ENCODE measurements around the gene ENO1.

The ENO1 gene

DNA sequence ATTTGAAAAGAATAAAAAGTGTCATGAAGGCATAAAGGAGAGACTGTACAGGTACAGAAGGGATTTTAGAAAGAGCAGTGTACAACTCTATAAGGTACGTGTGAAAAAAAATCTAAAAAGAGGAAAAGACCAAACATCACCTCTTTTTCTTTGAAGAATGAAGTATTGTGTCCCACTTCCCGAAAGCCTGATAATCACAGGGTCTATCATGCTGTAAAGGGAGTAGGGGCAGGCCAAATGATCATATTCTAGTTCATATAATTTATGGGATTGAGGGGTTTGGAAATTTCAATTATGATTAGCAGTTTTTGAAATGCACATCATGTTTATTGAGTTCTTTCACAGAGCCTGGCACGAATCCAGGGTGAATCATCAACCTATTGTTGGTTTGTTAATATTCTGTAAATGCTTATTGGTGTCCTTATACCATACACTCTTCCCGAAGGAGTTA is 60.1 kb downstream of the ENO1 start:
- ATAC-seq: no peak
- TF ChIP-seq ISL1 (CRISPR knock-in tag; IDR thresholded peaks at IDR 0.05): no peak
- TF ChIP-seq, protein P1, sequence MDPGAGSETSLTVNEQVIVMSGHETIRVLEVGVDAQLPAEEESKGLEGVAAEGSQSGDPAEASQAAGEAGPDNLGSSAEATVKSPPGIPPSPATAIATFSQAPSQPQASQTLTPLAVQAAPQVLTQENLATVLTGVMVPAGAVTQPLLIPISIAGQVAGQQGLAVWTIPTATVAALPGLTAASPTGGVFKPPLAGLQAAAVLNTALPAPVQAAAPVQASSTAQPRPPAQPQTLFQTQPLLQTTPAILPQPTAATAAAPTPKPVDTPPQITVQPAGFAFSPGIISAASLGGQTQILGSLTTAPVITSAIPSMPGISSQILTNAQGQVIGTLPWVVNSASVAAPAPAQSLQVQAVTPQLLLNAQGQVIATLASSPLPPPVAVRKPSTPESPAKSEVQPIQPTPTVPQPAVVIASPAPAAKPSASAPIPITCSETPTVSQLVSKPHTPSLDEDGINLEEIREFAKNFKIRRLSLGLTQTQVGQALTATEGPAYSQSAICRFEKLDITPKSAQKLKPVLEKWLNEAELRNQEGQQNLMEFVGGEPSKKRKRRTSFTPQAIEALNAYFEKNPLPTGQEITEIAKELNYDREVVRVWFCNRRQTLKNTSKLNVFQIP (CRISPR knock-in tag; IDR thresholded peaks at IDR 0.05; ENCODE audit: borderline replicate concordance, low read depth): no peak
- no peak for TF ChIP-seq ZFP30 (CRISPR knock-in tag; IDR thresholded peaks at IDR 0.05)
- TF ChIP-seq ZNF70 (CRISPR knock-in tag; IDR thresholded peaks at IDR 0.05): no peak
- TF ChIP-seq, protein P2, sequence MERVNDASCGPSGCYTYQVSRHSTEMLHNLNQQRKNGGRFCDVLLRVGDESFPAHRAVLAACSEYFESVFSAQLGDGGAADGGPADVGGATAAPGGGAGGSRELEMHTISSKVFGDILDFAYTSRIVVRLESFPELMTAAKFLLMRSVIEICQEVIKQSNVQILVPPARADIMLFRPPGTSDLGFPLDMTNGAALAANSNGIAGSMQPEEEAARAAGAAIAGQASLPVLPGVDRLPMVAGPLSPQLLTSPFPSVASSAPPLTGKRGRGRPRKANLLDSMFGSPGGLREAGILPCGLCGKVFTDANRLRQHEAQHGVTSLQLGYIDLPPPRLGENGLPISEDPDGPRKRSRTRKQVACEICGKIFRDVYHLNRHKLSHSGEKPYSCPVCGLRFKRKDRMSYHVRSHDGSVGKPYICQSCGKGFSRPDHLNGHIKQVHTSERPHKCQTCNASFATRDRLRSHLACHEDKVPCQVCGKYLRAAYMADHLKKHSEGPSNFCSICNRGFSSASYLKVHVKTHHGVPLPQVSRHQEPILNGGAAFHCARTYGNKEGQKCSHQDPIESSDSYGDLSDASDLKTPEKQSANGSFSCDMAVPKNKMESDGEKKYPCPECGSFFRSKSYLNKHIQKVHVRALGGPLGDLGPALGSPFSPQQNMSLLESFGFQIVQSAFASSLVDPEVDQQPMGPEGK (CRISPR knock-in tag; IDR thresholded peaks at IDR 0.05; ENCODE audit: borderline replicate concordance): no peak
- TF ChIP-seq TCF4 (CRISPR knock-in tag; IDR thresholded peaks at IDR 0.05; ENCODE audit: borderline replicate concordance): no peak
- TF ChIP-seq ZC3H10 (CRISPR knock-in tag; IDR thresholded peaks at IDR 0.05): no peak
- no peak for TF ChIP-seq PPARA (CRISPR knock-in tag; IDR thresholded peaks at IDR 0.05; ENCODE audit: borderline replicate concordance)
- TF ChIP-seq, protein P3, sequence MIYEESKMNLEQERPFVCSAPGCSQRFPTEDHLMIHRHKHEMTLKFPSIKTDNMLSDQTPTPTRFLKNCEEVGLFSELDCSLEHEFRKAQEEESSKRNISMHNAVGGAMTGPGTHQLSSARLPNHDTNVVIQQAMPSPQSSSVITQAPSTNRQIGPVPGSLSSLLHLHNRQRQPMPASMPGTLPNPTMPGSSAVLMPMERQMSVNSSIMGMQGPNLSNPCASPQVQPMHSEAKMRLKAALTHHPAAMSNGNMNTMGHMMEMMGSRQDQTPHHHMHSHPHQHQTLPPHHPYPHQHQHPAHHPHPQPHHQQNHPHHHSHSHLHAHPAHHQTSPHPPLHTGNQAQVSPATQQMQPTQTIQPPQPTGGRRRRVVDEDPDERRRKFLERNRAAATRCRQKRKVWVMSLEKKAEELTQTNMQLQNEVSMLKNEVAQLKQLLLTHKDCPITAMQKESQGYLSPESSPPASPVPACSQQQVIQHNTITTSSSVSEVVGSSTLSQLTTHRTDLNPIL (CRISPR knock-in tag; IDR thresholded peaks at IDR 0.05; ENCODE audit: low read depth): no peak
- no peak for TF ChIP-seq ZFP3 (CRISPR knock-in tag; IDR thresholded peaks at IDR 0.05)
- TF ChIP-seq ESRRG (CRISPR knock-in tag; IDR thresholded peaks at IDR 0.05): no peak
- no peak for TF ChIP-seq RARB (CRISPR knock-in tag; IDR thresholded peaks at IDR 0.05)
- TF ChIP-seq TOX (CRISPR knock-in tag; IDR thresholded peaks at IDR 0.05; ENCODE audit: borderline replicate concordance): no peak
- no peak for TF ChIP-seq BACH2 (CRISPR knock-in tag; IDR thresholded peaks at IDR 0.05; ENCODE audit: borderline replicate concordance)
- TF ChIP-seq ARNTL (CRISPR knock-in tag; IDR thresholded peaks at IDR 0.05; ENCODE audit: borderline replicate concordance, low read depth): no peak
- TF ChIP-seq CSDC2 (CRISPR knock-in tag; IDR thresholded peaks at IDR 0.05): no peak
- no peak for TF ChIP-seq ZNF8 (CRISPR knock-in tag; IDR thresholded peaks at IDR 0.05)
- TF ChIP-seq, protein P4, sequence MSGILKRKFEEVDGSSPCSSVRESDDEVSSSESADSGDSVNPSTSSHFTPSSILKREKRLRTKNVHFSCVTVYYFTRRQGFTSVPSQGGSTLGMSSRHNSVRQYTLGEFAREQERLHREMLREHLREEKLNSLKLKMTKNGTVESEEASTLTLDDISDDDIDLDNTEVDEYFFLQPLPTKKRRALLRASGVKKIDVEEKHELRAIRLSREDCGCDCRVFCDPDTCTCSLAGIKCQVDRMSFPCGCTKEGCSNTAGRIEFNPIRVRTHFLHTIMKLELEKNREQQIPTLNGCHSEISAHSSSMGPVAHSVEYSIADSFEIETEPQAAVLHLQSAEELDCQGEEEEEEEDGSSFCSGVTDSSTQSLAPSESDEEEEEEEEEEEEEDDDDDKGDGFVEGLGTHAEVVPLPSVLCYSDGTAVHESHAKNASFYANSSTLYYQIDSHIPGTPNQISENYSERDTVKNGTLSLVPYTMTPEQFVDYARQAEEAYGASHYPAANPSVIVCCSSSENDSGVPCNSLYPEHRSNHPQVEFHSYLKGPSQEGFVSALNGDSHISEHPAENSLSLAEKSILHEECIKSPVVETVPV (CRISPR knock-in tag; IDR thresholded peaks at IDR 0.05): no peak

DNA sequence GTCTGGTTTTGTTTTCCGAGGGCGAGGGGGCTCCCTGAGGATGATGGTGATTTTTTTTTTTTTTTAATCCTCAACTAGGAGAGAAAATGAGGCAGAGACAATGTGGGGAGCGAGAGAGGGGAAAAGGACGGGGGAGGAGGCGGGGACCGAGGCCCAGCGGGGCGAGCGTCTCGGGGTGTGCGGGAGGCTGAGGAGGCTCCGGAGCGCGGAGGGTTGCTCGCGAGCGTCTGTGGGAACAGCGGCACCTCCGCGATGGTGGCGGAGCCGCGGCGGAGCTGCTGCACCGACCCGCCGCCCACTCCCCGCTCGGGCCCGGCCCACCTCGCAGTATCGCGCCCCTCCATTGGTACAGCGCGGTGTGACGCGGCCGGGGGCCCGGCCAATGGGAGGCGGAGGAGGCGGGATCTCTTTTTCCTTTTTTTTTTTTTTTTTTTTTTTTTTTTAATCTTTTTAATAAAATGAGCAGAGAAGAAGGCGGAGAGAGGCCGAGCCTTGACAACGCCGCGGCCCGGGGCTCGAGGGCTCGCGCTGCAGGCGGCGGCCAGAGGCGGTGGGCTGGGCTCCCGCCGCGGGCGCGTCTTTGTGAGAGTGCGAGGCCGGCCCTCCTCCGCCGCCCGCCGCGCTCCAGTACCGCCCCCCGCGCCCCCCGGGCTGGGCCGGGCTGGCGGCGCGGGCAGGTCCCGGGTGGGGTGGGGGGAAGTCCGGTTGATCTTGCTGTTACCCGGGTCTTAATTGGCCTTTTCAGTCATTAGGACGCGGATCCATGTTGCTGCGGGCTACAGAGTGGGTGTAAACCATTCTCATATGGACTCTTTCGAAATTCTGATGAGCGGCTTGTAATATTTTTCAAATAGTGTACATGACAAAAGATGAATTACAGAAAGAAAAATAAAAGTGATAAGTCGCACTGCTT is 60.8 kb downstream of the ENO1 start, which contains the start of gene RERE:
Gene RERE, minus strand, starts transcription at position 229 of the 913 bp plus-strand sequence.
- no peak for TF ChIP-seq ISL1 (CRISPR knock-in tag; IDR thresholded peaks at IDR 0.05)
- TF ChIP-seq OSR1 (CRISPR knock-in tag; IDR thresholded peaks at IDR 0.05): no peak
- TF ChIP-seq ZNF8 (CRISPR knock-in tag; IDR thresholded peaks at IDR 0.05): no peak
- TF ChIP-seq, protein P2 (CRISPR knock-in tag; IDR thresholded peaks at IDR 0.05; ENCODE audit: borderline replicate concordance): no peak
- TF ChIP-seq PPARA (CRISPR knock-in tag; IDR thresholded peaks at IDR 0.05; ENCODE audit: borderline replicate concordance): no peak
- no peak for TF ChIP-seq CSDC2 (CRISPR knock-in tag; IDR thresholded peaks at IDR 0.05)
- no peak for TF ChIP-seq TOX (CRISPR knock-in tag; IDR thresholded peaks at IDR 0.05; ENCODE audit: borderline replicate concordance)
- TF ChIP-seq BACH2 (CRISPR knock-in tag; IDR thresholded peaks at IDR 0.05; ENCODE audit: borderline replicate concordance): no peak
- no peak for TF ChIP-seq ZNF70 (CRISPR knock-in tag; IDR thresholded peaks at IDR 0.05)
- TF ChIP-seq ESRRG (CRISPR knock-in tag; IDR thresholded peaks at IDR 0.05): no peak
- no peak for TF ChIP-seq GLIS3 (CRISPR knock-in tag; IDR thresholded peaks at IDR 0.05)
- TF ChIP-seq ZFP30 (CRISPR knock-in tag; IDR thresholded peaks at IDR 0.05): no peak
- peak; percentile 92 for ATAC-seq

Measured in SK-N-SH treated with all-trans-retinoic acid at 6 μM for 48 hours (cell line).